Small intestine (tissue), 7 donors: ENCODE results near the gene RASA4B. TPM values are rescaled to one million over a fixed set of nuclear protein-coding genes. Genes with fewer than 3 reads are reported as not detected.
A peak's percentile ranks its signal among the peaks of the same experiment; 100 is the strongest.

Experiments used
- DNase-seq, 2 donors: peaks; one replicate each; pipeline versions ENCODE4 v3.0.0 to v3.0.0-alpha.2; 2013
- FAIRE-seq: peaks from 2 replicates; lab custom pipeline; 2012; peaks lifted over from hg19 to GRCh38; lab: Jason Lieb, UNC
- H3K27ac ChIP-seq, 3 donors: one replicate each; pipeline ENCODE4 v1.5.1; 2013; ENCODE audit warnings: low read length in 2 of 3, mild to moderate bottlenecking in 2 of 3, control low read depth in 1 of 3, inconsistent platforms in 1 of 3, low read depth in 1 of 3, moderate library complexity in 1 of 3
- H3K27me3 ChIP-seq, 3 donors: one replicate each; pipeline ENCODE4 v1.6.1; 2013; ENCODE audit warnings: low read length in 3 of 3, inconsistent platforms in 1 of 3; ENCODE audit not compliant: control insufficient read depth in 3 of 3, insufficient read depth in 3 of 3
- H3K36me3 ChIP-seq, 3 donors: one replicate each; pipeline ENCODE4 v1.6.1; 2013; ENCODE audit warnings: low read length in 3 of 3, inconsistent platforms in 1 of 3, low read depth in 1 of 3, mild to moderate bottlenecking in 1 of 3, moderate library complexity in 1 of 3; ENCODE audit not compliant: control insufficient read depth in 3 of 3, insufficient read depth in 2 of 3
- H3K4me1 ChIP-seq, 3 donors: one replicate each; pipeline ENCODE4 v1.6.1; 2013; ENCODE audit warnings: low read length in 2 of 3, inconsistent platforms in 1 of 3, low read depth in 1 of 3, mild to moderate bottlenecking in 1 of 3, moderate library complexity in 1 of 3; ENCODE audit not compliant: control insufficient read depth in 3 of 3, insufficient read depth in 2 of 3
- H3K4me3 ChIP-seq, 3 donors: one replicate each; pipeline ENCODE4 v1.5.1; 2013; ENCODE audit warnings: low read length in 3 of 3, control low read depth in 1 of 3, inconsistent platforms in 1 of 3, low read depth in 1 of 3, mild to moderate bottlenecking in 1 of 3, moderate library complexity in 1 of 3
- H3K9me3 ChIP-seq, 2 donors: one replicate each; pipeline ENCODE4 v1.6.1; 2013; ENCODE audit warnings: low read depth in 1 of 2, low read length in 1 of 2; ENCODE audit not compliant: control insufficient read depth in 2 of 2, insufficient read depth in 1 of 2
- WGBS, 3 donors: extraction: QIAGEN DNeasy Blood & Tissue Kit; methylation state at CpG; one replicate each; pipeline ENCODE4 v1.1.7; 2013; 5-methylcytosine and 5-hydroxymethylcytosine counted together
- polyA plus RNA-seq, 4 donors: library from polyadenylated mRNA; stranded (reverse) in 3 of 4; unstranded in 1 of 4; fragments of 200-250 nt in 3 of 4; fragments of 120-200 nt in 1 of 4; gene quantifications; one replicate each; pipeline versions ENCODE4 v1.2.1 to v1.2.3, GENCODE V29; 2013
- donor health status: healthy with polysubstance abuse.
- donor health status: control.
- donor health status: control.
- donor health status: Bipolar disorder and iron deficiency.
- donor health status: healthy.

Gene RASA4B
- polyA plus RNA-seq, 4 donors, result 14.2 to 58.4 (median 35.7) TPM

GRCh38 chr7:102447311-102447710 is 70.3 kb downstream of the RASA4B start:
- whole genome bisulfite sequencing, 3 donors, result 86 to 91% (median 87%) methylated on average over 14 of the region's 14 CpGs
- no peak for FAIRE-seq
- no peak overlapping the region for H3K4me3 ChIP-seq

GRCh38 chr7:102446387-102447156 is 71.0 kb downstream of the RASA4B start:
- Histone ChIP-seq H3K27me3 (no peaks in the 10 kb centered on the region), H3K27ac (peak overlapping the region in 1 of 3 donors; percentile 63), H3K4me1 (no peaks in the 10 kb centered on the region), H3K4me3 (no peak overlapping the region), H3K36me3 (peaks cover 0 to 27% (median 4%) of the 10 kb centered on the region in 3 donors), H3K9me3 (no peaks in the 10 kb centered on the region)
- 89 to 93% (median 92%) methylated on average over 41 of the region's 41 CpGs for WGBS, 3 donors
- no peak for DNase-seq
- no peak for FAIRE-seq

More at GRCh38 chr7:102447311-102447710, 70.3 kb downstream of the RASA4B start:
- Histone ChIP-seq H3K27me3 (no peaks in the 10 kb centered on the region), H3K4me1 (no peaks in the 10 kb centered on the region), H3K36me3 (peaks cover 0 to 24% (median 4%) of the 10 kb centered on the region in 3 donors), H3K9me3 (no peaks in the 10 kb centered on the region), H3K27ac (no peak overlapping the region)
- no peak for DNase-seq

- H3K36me3 ChIP-seq, result peaks cover 0 to 28% (median 4%) of the 10 kb centered on the region in 3 donors
- H3K9me3 ChIP-seq, result no peaks in the 10 kb centered on the region
- no peak for FAIRE-seq
- H3K4me1 ChIP-seq, result no peaks in the 10 kb centered on the region
- H3K27me3 ChIP-seq, result no peaks in the 10 kb centered on the region
- H3K27ac ChIP-seq, result peak overlapping the region in 1 of 3 donors; percentile 67
- H3K4me3 ChIP-seq, result no peak overlapping the region
- WGBS, 3 donors, result 67 to 73% (median 70%) methylated on average over 2 of the region's 2 CpGs
- DNase-seq, result no peak
Measured at GRCh38 chr7:102445674-102446071, 71.9 kb downstream of the RASA4B start.

- peak overlapping the region in 1 of 3 donors; percentile 67 for H3K27ac ChIP-seq
- H3K9me3 ChIP-seq, result no peaks in the 10 kb centered on the region
- no peaks in the 10 kb centered on the region for H3K4me1 ChIP-seq
- DNase-seq, result no peak
- no peak overlapping the region for H3K4me3 ChIP-seq
- WGBS, 3 donors, result 84 to 87% (median 85%) methylated on average over 17 of the region's 17 CpGs
- no peak for FAIRE-seq
- peaks cover 0 to 28% (median 4%) of the 10 kb centered on the region in 3 donors for H3K36me3 ChIP-seq
- no peaks in the 10 kb centered on the region for H3K27me3 ChIP-seq
Measured at GRCh38 chr7:102444961-102445673, 72.5 kb downstream of the RASA4B start.

GRCh38 chr7:102439963-102440795 is 77.4 kb downstream of the RASA4B start:
- peak overlapping the region in 1 of 3 donors; percentile 30 for H3K27ac ChIP-seq

GRCh38 chr7:102436118-102436517 is 81.5 kb downstream of the RASA4B start:
- Histone ChIP-seq H3K27ac (no peak overlapping the region), H3K27me3 (no peaks in the 10 kb centered on the region), H3K4me3 (no peak overlapping the region), H3K4me1 (peaks cover 0 to 22% (median 0%) of the 10 kb centered on the region in 3 donors), H3K36me3 (peaks cover 0 to 13% (median 0%) of the 10 kb centered on the region in 3 donors), H3K9me3 (no peaks in the 10 kb centered on the region)
- WGBS, 3 donors, result 79 to 96% (median 89%) methylated on average over 10 of the region's 10 CpGs
- FAIRE-seq, result no peak
- DNase-seq, result no peak

More at GRCh38 chr7:102439963-102440795, 77.4 kb downstream of the RASA4B start:
- Histone ChIP-seq H3K9me3 (no peaks in the 10 kb centered on the region), H3K36me3 (peaks cover 0 to 21% (median 0%) of the 10 kb centered on the region in 3 donors), H3K4me1 (no peaks in the 10 kb centered on the region), H3K27me3 (no peaks in the 10 kb centered on the region), H3K4me3 (no peak overlapping the region)
- WGBS, 3 donors, result 29 to 72% (median 58%) methylated on average over 17 of the region's 17 CpGs
- DNase-seq (peak in 1 of 2 donors; percentile 79), FAIRE-seq (no peak)

- Histone ChIP-seq H3K36me3 (peaks cover 0 to 8% (median 0%) of the 10 kb centered on the region in 3 donors), H3K27ac (peak overlapping the region in 2 of 3 donors; percentile 5 to 62), H3K4me1 (peaks cover 0 to 22% (median 0%) of the 10 kb centered on the region in 3 donors), H3K9me3 (no peaks in the 10 kb centered on the region), H3K4me3 (peak overlapping the region; percentile 65 to 85 (median 69)), H3K27me3 (no peaks in the 10 kb centered on the region)
- 25 to 37% (median 27%) methylated on average over 9 of the region's 9 CpGs for WGBS, 3 donors
- no peak for DNase-seq
- no peak for FAIRE-seq
Measured at GRCh38 chr7:102434039-102434486, 83.5 kb downstream of the RASA4B start.
